ENCODE measurements around the gene TCN2. TPM values are rescaled to one million over a fixed set of nuclear protein-coding genes. Genes with fewer than 3 reads are reported as not detected.
A peak's percentile ranks its signal among the peaks of the same experiment; 100 is the strongest.
"Not testable (repeated sequence)": the region's sequence is repeated elsewhere in the genome, so short reads cannot be mapped to it uniquely, and the experiment has no call there.

TCN2 gene
- total RNA-seq, 1 donor from 2014 or later: 3.5 TPM

DNA sequence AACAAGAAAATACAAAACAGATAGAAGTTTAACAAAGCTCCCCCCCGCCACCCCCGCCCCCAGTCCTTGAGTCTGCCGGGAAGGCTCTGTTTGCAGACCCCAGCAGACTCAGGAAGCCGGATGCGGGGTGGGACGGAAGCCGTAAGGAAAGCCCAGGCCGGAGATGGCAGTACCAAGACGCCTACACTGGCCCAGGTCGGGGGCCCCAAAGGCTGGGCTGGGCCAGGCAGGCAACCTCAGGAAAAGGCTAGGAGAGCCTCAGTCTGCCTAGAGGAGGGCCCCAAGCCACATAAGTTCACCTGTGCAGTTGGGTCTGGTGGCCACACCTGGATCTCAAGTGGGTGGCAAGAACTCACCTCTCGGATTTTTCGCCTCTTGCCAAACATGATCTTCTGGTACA is 28.5 kb upstream of the TCN2 start:
- ATAC-seq: no peak

GRCh38 chr22:30580896-30581295 is 26.1 kb upstream of the TCN2 start:
- ATAC-seq: no peak

GRCh38 chr22:30582051-30582450 is 24.9 kb upstream of the TCN2 start:
- no peak for ATAC-seq

DNA sequence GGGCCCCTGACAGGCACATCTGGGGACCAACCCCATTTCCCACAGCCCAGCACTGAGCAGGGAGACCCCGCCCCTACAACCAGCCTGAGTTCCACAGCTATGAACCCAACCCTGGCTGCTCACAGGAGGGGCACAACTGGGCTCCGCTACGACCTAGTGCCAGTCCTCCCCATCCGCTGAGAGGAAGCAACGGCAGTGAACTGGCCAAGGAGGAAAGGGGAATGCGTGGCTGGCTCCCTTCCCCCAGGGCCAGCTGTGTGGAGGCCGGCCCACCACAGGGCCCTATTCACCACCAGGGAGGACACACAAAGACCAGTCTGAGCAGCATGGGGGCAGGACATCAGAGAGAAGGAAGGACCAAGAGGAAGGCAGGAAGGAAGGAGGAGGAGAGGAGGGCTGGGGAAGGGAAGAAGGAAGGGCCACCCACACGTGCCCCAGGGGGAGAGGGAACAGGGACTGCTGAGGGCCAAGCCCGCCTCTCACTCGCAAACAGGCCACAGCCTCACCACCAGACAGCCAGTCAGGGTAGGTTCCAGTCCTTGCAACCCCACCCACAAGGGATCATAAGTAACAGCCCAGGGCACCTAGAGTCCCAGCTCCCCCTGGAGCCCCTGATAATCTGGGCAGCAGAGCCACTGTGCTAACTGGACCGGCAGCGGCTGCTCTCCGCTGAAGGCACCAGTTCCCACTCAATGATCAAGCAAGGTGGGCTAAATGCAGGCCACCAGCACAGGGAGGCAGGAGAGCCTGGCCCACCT is 24.0 kb upstream of the TCN2 start:
- ATAC-seq: no peak

- no peak for ATAC-seq
Observed at GRCh38 chr22:30584441-30584840, 22.5 kb upstream of the TCN2 start.

- no peak for ATAC-seq
Observed at GRCh38 chr22:30586414-30586813, 20.6 kb upstream of the TCN2 start.

- ATAC-seq: no peak
Observed at GRCh38 chr22:30591191-30591587, 15.8 kb upstream of the TCN2 start.

- ATAC-seq: peak; percentile 99
Observed at GRCh38 chr22:30591588-30592359, 15.2 kb upstream of the TCN2 start, which contains the start of gene PES1. Gene PES1 (minus strand): TSS chr22:30591910. CDS start chr22:30591833, 77 bp downstream.

- ATAC-seq: not testable (repeated sequence)
Observed at GRCh38 chr22:30592360-30592713, 14.6 kb upstream of the TCN2 start.

GRCh38 chr22:30596199-30596598 is 10.8 kb upstream of the TCN2 start:
- no peak for ATAC-seq

DNA sequence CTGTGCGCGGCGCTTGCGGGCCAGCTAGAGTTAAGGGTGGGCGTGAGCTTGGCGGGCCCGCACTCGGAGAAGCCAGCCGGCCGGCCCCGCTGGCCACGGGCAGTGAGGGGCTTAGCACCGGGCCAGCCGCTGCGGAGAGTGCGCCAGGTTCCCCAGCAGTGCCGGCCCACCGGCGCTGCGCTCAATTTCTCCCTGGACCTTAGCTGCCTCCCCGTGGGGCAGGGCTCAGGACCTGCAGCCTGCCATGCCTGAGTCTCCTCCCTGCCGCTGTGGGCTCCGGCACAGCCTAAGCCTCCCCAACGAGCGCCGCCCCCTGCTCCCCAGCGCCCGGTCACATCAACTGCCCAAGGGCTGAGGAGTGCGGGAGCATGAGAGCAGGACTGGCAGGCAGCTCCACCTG is 10.1 kb upstream of the TCN2 start:
- ATAC-seq: no peak

- no peak for ATAC-seq
Observed at GRCh38 chr22:30598986-30599385, 8.0 kb upstream of the TCN2 start.

GRCh38 chr22:30600921-30601320 is 6.1 kb upstream of the TCN2 start:
- no peak for ATAC-seq

DNA sequence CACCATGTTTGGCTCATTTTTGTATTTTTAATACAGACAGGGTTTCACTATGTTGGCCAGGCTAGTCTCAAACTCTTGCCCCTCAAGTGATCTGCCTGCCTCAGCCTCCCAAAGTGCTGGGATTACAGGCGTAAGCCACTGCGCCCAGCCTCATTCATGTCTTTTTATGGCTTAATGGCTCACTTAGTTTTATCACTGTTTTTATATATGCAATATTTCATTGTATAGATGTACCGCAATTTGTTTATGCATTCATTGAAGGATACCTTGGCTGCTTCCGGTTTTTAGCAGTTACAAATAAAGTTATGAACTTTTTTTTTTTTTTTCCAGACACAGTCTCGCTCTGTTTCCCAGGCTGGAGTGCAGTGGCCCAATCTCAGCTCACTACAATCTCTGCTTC is 5.5 kb upstream of the TCN2 start:
- ATAC-seq: no peak

- ATAC-seq: no peak
Observed at GRCh38 chr22:30602049-30602448, 4.9 kb upstream of the TCN2 start.

GRCh38 chr22:30603801-30604200 is 3.2 kb upstream of the TCN2 start:
- no peak for ATAC-seq

GRCh38 chr22:30604723-30605122 is 2.3 kb upstream of the TCN2 start:
- ATAC-seq: no peak

DNA sequence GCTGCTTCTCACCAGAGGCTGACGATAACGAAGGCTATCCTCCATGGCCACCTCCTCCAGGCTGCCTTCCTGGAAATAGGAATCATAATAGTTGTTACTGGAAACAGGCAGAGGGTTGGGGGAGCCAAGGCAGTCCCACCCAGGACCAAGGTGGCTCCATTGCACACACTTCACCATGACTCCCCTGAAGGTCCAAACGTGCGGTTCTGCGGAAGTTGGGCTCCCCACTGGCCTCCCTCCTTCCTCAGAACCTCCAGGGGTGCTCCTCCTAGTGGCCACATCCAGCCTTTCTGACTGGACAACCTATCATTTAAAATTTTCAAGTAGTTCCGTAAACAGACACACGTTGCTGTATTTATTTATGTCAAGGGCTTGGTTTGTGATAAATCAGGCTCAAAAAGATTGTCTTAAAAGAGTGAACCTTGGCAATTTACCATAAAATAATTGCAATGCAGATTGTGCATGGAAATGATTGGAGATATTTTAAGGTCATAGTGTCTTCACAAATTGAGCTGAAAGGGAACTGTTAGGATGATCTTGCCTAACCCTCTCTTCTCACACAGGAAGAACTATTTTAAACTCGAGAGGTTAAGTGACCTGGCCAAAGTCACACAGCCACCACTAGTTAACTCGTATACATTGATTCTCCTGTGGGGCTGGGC is 1.4 kb upstream of the TCN2 start:
- no peak for ATAC-seq

- no peak for ATAC-seq
Observed at GRCh38 chr22:30607300-30607930, 441 bp downstream of the TCN2 start.

DNA sequence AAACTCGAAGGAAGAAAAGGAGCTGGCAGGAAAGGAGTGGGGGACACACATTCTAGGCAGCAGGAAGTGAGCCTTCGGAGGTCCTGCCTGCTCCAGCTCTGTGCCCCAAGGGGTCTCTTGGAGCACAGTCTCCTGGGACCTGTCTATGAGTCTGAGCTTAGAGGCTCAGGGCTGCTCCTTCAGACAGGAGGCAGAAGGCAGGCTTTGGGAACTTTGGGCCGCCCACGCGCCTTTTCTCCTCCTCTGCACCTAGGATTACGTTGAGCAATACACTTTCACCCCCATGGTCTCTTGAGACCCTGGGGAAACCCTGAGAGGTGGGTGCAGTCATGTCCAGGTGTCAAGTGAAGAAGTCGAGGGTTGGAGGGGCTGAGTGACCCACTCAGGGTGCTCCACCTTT is 965 bp downstream of the TCN2 start:
- ATAC-seq: no peak

DNA sequence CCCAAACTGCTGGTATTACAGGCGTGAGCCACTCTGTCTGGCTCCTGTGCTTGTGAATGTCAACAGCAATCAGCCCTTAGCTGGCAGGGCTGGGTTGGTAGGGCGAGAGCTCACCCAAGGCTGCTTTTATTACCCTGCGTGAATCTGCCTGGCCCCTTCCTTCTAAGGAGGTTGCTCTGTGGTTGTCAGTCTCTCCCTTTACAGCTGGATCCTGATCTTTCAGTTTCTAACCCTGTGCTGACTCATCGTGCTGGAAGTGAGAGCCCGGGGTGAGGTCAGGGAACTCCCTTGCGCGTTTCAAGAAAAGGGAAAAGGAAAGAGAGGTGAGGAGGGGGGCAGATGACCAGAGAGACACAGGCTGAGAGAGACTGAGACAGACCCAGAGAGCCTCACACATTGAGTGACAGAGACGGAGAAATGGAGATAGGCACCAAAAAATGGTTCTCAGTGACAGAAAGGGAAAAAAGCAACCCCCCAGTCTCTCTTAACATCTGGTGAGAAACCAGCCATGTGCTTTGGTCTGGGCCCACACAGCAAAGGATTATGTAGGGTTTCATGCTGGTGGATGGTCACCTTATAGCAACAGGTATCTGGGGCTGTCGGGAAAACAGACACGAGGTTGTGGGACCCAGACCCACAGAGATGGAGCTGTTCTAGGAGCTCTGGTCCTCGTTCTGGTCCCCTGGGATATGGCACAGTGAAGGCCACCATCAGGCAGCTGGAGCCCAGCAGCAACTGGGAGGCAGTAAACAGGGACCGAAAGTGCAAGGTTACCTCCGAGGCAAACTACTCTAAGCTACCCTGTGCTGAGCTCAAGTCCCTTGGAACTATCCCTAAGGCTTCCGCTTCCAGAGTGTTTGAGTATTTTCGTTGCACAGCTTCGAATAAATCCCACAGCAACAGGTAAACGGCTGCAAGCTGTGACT is 2.5 kb downstream of the TCN2 start:
- ATAC-seq: peak; percentile 70

DNA sequence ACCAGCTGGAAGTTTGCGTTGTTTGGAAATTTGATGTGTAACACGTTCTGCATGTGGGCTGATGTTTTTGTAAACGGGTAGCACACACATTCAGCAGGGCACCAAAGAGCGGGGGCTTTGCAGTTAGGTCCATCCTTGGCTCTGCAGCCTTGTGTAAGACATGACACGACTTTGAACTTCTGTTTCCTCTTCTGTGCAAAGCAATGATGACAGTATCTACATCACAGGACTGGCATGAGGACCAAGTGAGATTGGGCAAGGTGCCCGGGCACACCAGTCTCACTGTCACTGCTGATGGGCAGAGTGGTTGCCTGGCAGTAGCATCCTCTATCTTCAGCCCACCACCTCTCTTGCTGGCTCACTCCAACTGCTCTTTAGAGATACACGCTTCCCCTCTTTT is 3.3 kb downstream of the TCN2 start:
- ATAC-seq: no peak

Measured in esophagus mucosa (tissue), 1 donor.